ENCODE measurements around the gene PRKN. TPM values are rescaled to one million over a fixed set of nuclear protein-coding genes. Genes with fewer than 3 reads are reported as not detected.

Gene PRKN
- total and polyA plus RNA-seq, 9 of the 15 experiments (the other 6 are each of a cell fraction or from before 2014, with no cell fraction given): 0.03 to 0.96 (median 0.15) TPM; not detected in 2

GRCh38 chr6:162681447-162681846 lies 46.1 kb downstream of the PRKN start:
- in situ Hi-C loops (cut with MboI): no loop called here
- no TSS peak for BruUV-seq (replicated peaks)
- Histone ChIP-seq H2AFZ (ENCODE audit: low read depth, low read length) (no peak overlapping the region), H3K36me3 (ENCODE audit: control insufficient read depth, insufficient read depth, low read length) (no peaks in the 10 kb centered on the region), H3K27me3 (ENCODE audit: control insufficient read depth in 2 of 2, insufficient read depth in 2 of 2, low read length in 2 of 2) (no peaks in the 10 kb centered on the region), H3K4me2 (ENCODE audit: insufficient read depth, low read length) (no peak overlapping the region), H3K9ac (ENCODE audit: insufficient read depth in 1 of 2, low read depth in 2 of 2, low read length in 2 of 2) (no peak overlapping the region), H3K4me3 (no peak overlapping the region), H3K79me2 (ENCODE audit: control insufficient read depth, insufficient read depth, low read length) (no peaks in the 10 kb centered on the region), H4K20me1 (replicated peaks; ENCODE audit: control insufficient read depth, insufficient read depth, low read length) (no peaks in the 10 kb centered on the region), H3K4me1 (replicated peaks in 1 of 2; ENCODE audit: control insufficient read depth in 2 of 2, insufficient read depth in 2 of 2, low read length in 2 of 2) (no peaks in the 10 kb centered on the region), H3K9me3 (replicated peaks; ENCODE audit: control insufficient read depth, insufficient read depth, low read depth, low read length) (no peaks in the 10 kb centered on the region; the same call in 1 of the 2 replicates), H3K27ac (ENCODE audit: extremely low read depth, low read depth, low read length) (no peak overlapping the region), H3K9me1 (ENCODE audit: control insufficient read depth, insufficient read depth, low read length) (no peaks in the 10 kb centered on the region)
- TF ChIP-seq DDX20 (tag; IDR thresholded peaks at IDR 0.05; ENCODE audit: low read depth): no peak
- TF ChIP-seq TCF7L2 (IDR thresholded peaks at IDR 0.05; ENCODE audit: low read depth, low read length): no peak
- TF ChIP-seq SP1 (CRISPR knock-in tag; IDR thresholded peaks at IDR 0.05): no peak
- TF ChIP-seq, protein P1, sequence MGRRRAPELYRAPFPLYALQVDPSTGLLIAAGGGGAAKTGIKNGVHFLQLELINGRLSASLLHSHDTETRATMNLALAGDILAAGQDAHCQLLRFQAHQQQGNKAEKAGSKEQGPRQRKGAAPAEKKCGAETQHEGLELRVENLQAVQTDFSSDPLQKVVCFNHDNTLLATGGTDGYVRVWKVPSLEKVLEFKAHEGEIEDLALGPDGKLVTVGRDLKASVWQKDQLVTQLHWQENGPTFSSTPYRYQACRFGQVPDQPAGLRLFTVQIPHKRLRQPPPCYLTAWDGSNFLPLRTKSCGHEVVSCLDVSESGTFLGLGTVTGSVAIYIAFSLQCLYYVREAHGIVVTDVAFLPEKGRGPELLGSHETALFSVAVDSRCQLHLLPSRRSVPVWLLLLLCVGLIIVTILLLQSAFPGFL (CRISPR knock-in tag; IDR thresholded peaks at IDR 0.05): no peak
- ChIA-PET CTCF (ENCODE audit: low intra/inter-chr PET ratio) (no interaction called here), POLR2A (no interaction called here)
- WGBS (ENCODE audit: insufficient coverage, low coverage, missing lambda C conversion rate): 0% methylated on average over 1 of the region's 1 CpG
- no peak for FAIRE-seq
- intact Hi-C loops (cut with micrococcal nuclease): no loop called here
- no peak for ATAC-seq
- DNase-seq (ENCODE audit: extremely low read depth in 1 of 4, low spot score in 3 of 4): no peak

- Histone ChIP-seq H3K36me3 (ENCODE audit: control insufficient read depth, insufficient read depth, low read length) (no peaks in the 10 kb centered on the region), H3K4me1 (replicated peaks in 1 of 2; ENCODE audit: control insufficient read depth in 2 of 2, insufficient read depth in 2 of 2, low read length in 2 of 2) (no peaks in the 10 kb centered on the region), H2AFZ (ENCODE audit: low read depth, low read length) (no peak overlapping the region), H3K79me2 (ENCODE audit: control insufficient read depth, insufficient read depth, low read length) (no peaks in the 10 kb centered on the region), H4K20me1 (replicated peaks; ENCODE audit: control insufficient read depth, insufficient read depth, low read length) (no peaks in the 10 kb centered on the region), H3K4me2 (ENCODE audit: insufficient read depth, low read length) (no peak overlapping the region), H3K9me1 (ENCODE audit: control insufficient read depth, insufficient read depth, low read length) (no peaks in the 10 kb centered on the region), H3K9me3 (replicated peaks; ENCODE audit: control insufficient read depth, insufficient read depth, low read depth, low read length) (no peaks in the 10 kb centered on the region; the same call in 1 of the 2 replicates), H3K9ac (ENCODE audit: insufficient read depth in 1 of 2, low read depth in 2 of 2, low read length in 2 of 2) (no peak overlapping the region), H3K4me3 (no peak overlapping the region), H3K27me3 (ENCODE audit: control insufficient read depth in 2 of 2, insufficient read depth in 2 of 2, low read length in 2 of 2) (no peaks in the 10 kb centered on the region), H3K27ac (ENCODE audit: extremely low read depth, low read depth, low read length) (no peak overlapping the region)
- 2% methylated on average over 4 of the region's 4 CpGs for WGBS (ENCODE audit: insufficient coverage, low coverage, missing lambda C conversion rate)
- ChIA-PET CTCF (ENCODE audit: low intra/inter-chr PET ratio) (no interaction called here), POLR2A (no interaction called here)
- DNase-seq (ENCODE audit: extremely low read depth in 1 of 4, low spot score in 3 of 4): no peak
- no TSS peak for BruUV-seq (replicated peaks)
- FAIRE-seq: no peak
- intact Hi-C loops (cut with micrococcal nuclease) (no loop called here), in situ Hi-C loops (cut with MboI) (no loop called here)
- TF ChIP-seq ZEB2 (IDR thresholded peaks at IDR 0.05) (no peak), ZNF583 (CRISPR knock-in tag; IDR thresholded peaks at IDR 0.05) (no peak), CREBBP (IDR thresholded peaks at IDR 0.05; ENCODE audit: low read depth, low read length) (no peak), DPF2 (IDR thresholded peaks at IDR 0.05) (no peak), ZKSCAN1 (IDR thresholded peaks at IDR 0.05; ENCODE audit: low read depth, low read length) (no peak), PRMT5 (CRISPR knock-in tag; IDR thresholded peaks at IDR 0.05) (no peak), ELF2 (CRISPR knock-in tag; IDR thresholded peaks at IDR 0.05) (no peak), ETV5 (CRISPR knock-in tag; IDR thresholded peaks at IDR 0.05; ENCODE audit: low read depth) (no peak), ARID1B (IDR thresholded peaks at IDR 0.05) (no peak)
- TF ChIP-seq, protein P2, sequence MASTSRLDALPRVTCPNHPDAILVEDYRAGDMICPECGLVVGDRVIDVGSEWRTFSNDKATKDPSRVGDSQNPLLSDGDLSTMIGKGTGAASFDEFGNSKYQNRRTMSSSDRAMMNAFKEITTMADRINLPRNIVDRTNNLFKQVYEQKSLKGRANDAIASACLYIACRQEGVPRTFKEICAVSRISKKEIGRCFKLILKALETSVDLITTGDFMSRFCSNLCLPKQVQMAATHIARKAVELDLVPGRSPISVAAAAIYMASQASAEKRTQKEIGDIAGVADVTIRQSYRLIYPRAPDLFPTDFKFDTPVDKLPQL (IDR thresholded peaks at IDR 0.05; ENCODE audit: extremely low read depth, insufficient read length): no peak
- no peak for ATAC-seq
These were observed 46.7 kb downstream of the PRKN start for GRCh38 chr6:162680871-162681270.
